ENCODE results near the gene AGGF1. TPM values are rescaled to one million over a fixed set of nuclear protein-coding genes. Genes with fewer than 3 reads are reported as not detected.
A peak's percentile ranks its signal among the peaks of the same experiment; 100 is the strongest.

Gene AGGF1
- total and polyA plus RNA-seq, 5 donors: 7.6 to 14.7 (median 14.6) TPM

DNA sequence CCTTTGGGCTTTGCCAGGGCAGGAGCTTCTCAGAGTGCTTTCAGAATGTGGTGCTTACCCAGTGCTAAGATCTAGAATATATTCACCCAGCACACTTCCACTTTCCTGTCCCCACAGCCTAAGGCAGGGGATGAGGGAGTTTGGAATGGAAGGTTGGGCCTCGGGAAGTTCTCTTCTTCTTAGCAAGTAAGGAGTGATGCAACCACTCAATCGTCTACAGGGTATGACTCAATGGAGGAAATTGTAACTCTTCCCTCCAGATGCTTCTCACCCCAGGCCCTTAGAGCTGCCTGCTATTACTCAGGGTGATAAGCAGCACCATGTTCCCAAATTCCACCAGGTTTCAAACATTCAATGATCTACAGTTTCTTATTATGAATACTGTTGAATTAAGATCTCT is 30.8 kb upstream of the AGGF1 start:
- ATAC-seq (no peak), DNase-seq (no peak)

DNA sequence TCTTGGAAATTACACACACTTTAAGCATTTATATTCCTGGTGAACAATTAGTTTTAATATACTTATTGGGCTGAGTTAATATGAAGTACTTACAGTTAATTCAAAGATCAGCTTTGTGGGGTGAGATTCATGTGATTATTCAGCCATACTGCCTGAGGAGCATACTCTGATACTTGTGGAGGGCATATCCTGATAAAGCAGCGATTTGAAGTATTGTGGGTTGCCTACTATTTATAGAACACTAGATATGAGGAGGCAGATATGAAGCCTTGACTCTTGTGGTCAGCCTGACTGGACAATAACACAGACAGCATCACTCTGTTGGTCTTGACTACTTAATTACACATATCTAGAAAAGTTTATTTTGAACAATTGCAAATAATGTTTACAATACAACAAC is 27.0 kb upstream of the AGGF1 start:
- Histone ChIP-seq H3K4me1 (ENCODE audit: control insufficient read depth, insufficient read depth, low read length) (no peaks in the 10 kb centered on the region), H3K4me3 (ENCODE audit: low read length) (no peak overlapping the region), H3K27ac (ENCODE audit: low read length) (no peak overlapping the region), H3K9me3 (ENCODE audit: control insufficient read depth, low read length) (no peaks in the 10 kb centered on the region), H3K27me3 (ENCODE audit: control insufficient read depth, insufficient read depth) (no peaks in the 10 kb centered on the region)
- WGBS: 10% methylated on average over 1 of the region's 1 CpG
- DNase-seq (no peak), ATAC-seq (no peak)
- intact Hi-C loops (cut with DNase I): no loop called here

More for the DNA sequence above, 30.8 kb upstream of the AGGF1 start:
- Histone ChIP-seq H3K27ac (ENCODE audit: low read length) (no peak overlapping the region), H3K27me3 (ENCODE audit: control insufficient read depth, insufficient read depth) (no peaks in the 10 kb centered on the region), H3K4me1 (ENCODE audit: control insufficient read depth, insufficient read depth, low read length) (no peaks in the 10 kb centered on the region), H3K9me3 (ENCODE audit: control insufficient read depth, low read length) (no peaks in the 10 kb centered on the region), H3K4me3 (ENCODE audit: low read length) (no peak overlapping the region)
- intact Hi-C loops (cut with DNase I): no loop called here
- WGBS: 58% methylated on average over 2 of the region's 2 CpGs

DNA sequence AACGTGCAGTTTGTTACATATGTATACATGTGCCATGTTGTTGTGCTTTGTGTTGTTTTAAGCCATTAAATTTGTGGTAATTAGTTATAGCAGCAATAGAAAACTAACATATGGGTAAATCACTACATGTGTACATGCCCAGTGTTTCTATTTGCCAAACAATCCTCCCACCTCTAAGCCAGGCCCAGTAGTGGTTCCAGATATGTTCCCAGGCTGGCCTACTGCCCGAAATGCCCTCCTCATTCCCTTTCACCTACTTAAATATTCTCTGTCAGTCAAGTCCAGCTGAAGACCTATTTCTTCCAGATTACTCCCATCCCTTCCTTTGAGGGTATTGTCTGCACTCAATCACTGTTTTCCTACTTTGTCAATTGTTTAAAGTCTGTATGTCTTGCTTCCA is 24.1 kb upstream of the AGGF1 start:
- Histone ChIP-seq H3K4me3 (ENCODE audit: low read length) (no peak overlapping the region), H3K4me1 (ENCODE audit: control insufficient read depth, insufficient read depth, low read length) (no peaks in the 10 kb centered on the region), H3K27me3 (ENCODE audit: control insufficient read depth, insufficient read depth) (no peaks in the 10 kb centered on the region), H3K27ac (ENCODE audit: low read length) (no peak overlapping the region), H3K9me3 (ENCODE audit: control insufficient read depth, low read length) (no peaks in the 10 kb centered on the region)
- ATAC-seq: no peak
- intact Hi-C loops (cut with DNase I): no loop called here
- no peak for DNase-seq
- WGBS: 79% methylated on average over 2 of the region's 2 CpGs

DNA sequence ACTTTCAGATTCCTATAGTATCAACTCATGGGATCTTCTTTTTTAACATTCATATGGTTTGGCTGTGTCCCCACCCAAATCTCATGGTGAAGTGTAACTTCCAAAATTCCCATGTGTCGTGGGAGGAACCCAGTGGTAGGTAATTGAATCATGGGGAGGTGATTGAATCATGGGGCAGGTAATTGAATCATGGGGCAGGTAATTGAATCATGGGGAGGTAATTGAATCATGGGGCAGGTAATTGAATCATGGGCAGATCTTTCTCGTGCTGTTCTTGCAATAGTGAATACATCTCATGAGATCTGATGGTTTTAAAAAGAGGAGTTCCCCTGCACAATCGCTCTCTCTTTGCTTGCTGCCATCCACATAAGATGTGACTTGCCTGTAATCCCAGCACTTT is 21.8 kb upstream of the AGGF1 start:
- no peak for ATAC-seq
- intact Hi-C loops (cut with DNase I): no loop called here
- 44% methylated on average over 3 of the region's 3 CpGs for WGBS

DNA sequence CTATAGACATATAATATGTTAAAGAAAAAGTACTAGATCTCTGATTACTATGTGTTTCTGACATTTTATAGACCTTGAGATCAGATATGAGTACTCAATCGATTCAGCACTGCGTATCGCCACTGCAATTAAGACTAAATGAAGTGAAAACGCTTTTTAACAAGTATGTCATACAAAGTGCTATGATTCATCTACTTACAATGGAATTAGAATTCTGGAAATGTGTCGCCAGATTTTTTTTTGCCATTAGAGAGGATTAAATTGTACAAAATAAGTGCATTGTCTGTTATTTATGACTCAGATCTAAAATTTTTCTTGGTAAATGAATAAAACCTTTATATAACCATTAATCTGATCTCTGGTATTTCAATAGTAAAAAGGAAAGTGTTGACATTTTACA is 20.0 kb upstream of the AGGF1 start:
- H3K4me3 ChIP-seq (ENCODE audit: low read length): no peak overlapping the region
- no peaks in the 10 kb centered on the region for H3K27me3 ChIP-seq (ENCODE audit: control insufficient read depth, insufficient read depth)
- 90% methylated on average over 5 of the region's 5 CpGs for WGBS
- DNase-seq (no peak), ATAC-seq (no peak)
- H3K4me1 ChIP-seq (ENCODE audit: control insufficient read depth, insufficient read depth, low read length): no peaks in the 10 kb centered on the region
- no peak overlapping the region for H3K27ac ChIP-seq (ENCODE audit: low read length)
- intact Hi-C loops (cut with DNase I): loop anchor here (5.0 to 10.0 kb wide), 3 partner anchors 138 to 405 kb away; no protein-coding TSS in a partner anchor
- no peaks in the 10 kb centered on the region for H3K9me3 ChIP-seq (ENCODE audit: control insufficient read depth, low read length)

More for the DNA sequence above, 21.8 kb upstream of the AGGF1 start:
- Histone ChIP-seq H3K4me3 (ENCODE audit: low read length) (no peak overlapping the region), H3K27me3 (ENCODE audit: control insufficient read depth, insufficient read depth) (no peaks in the 10 kb centered on the region), H3K9me3 (ENCODE audit: control insufficient read depth, low read length) (no peaks in the 10 kb centered on the region), H3K4me1 (ENCODE audit: control insufficient read depth, insufficient read depth, low read length) (no peaks in the 10 kb centered on the region), H3K27ac (ENCODE audit: low read length) (no peak overlapping the region)
- DNase-seq: no peak

DNA sequence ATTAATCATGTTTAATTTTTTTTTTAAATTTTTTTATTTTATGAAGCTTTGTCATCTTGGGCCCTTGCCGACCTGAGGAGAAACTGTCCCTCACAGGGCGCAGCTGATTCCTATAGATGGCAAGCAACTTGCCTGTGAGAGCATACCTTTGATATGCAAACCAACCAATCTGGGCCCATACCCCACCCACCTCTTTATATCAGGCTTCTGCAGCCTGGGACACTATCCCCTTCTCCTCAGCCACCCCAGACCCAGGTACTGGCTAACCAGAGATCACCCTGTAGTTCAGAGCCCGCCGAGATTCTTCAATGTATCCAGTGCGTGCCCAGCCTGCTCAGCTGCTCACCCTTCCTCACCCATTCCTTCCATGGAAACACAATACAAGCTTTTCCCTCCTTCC is 18.7 kb upstream of the AGGF1 start:
- 81% methylated on average over 5 of the region's 5 CpGs for WGBS
- no peak overlapping the region for H3K27ac ChIP-seq (ENCODE audit: low read length)
- no peaks in the 10 kb centered on the region for H3K27me3 ChIP-seq (ENCODE audit: control insufficient read depth, insufficient read depth)
- no peaks in the 10 kb centered on the region for H3K9me3 ChIP-seq (ENCODE audit: control insufficient read depth, low read length)
- ATAC-seq: no peak
- intact Hi-C loops (cut with DNase I): loop anchor here (5.0 to 10.0 kb wide), 3 partner anchors 139 to 407 kb away; no protein-coding TSS in a partner anchor
- H3K4me3 ChIP-seq (ENCODE audit: low read length): no peak overlapping the region
- no peak for DNase-seq
- no peaks in the 10 kb centered on the region for H3K4me1 ChIP-seq (ENCODE audit: control insufficient read depth, insufficient read depth, low read length)

DNA sequence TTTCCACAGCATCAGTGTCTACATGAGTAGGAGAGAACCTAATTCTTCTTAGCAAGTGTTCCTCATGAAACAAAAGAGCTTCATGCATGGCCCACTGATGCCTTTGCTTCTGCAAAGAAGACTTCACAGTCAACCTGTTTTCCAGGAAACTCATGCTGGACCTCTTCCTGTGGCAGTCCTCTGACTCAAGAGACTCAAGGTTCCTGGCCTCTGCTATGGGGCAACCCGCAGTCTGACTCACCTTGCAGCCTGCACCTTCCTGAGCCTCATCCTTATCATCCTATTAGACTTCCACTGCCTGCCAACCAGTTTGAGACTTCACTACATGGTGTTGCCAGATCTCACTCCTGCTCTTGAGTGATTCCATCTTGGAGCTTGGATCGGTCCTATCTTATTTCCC is 17.6 kb upstream of the AGGF1 start:
- DNase-seq (no peak), ATAC-seq (no peak)
- 78% methylated on average over 2 of the region's 2 CpGs for WGBS
- Histone ChIP-seq H3K4me1 (ENCODE audit: control insufficient read depth, insufficient read depth, low read length) (no peaks in the 10 kb centered on the region), H3K4me3 (ENCODE audit: low read length) (no peak overlapping the region), H3K27me3 (ENCODE audit: control insufficient read depth, insufficient read depth) (no peaks in the 10 kb centered on the region), H3K27ac (ENCODE audit: low read length) (no peak overlapping the region), H3K9me3 (ENCODE audit: control insufficient read depth, low read length) (no peaks in the 10 kb centered on the region)
- intact Hi-C loops (cut with DNase I): loop anchor here (5.0 to 10.0 kb wide), 3 partner anchors 140 to 408 kb away; no protein-coding TSS in a partner anchor

DNA sequence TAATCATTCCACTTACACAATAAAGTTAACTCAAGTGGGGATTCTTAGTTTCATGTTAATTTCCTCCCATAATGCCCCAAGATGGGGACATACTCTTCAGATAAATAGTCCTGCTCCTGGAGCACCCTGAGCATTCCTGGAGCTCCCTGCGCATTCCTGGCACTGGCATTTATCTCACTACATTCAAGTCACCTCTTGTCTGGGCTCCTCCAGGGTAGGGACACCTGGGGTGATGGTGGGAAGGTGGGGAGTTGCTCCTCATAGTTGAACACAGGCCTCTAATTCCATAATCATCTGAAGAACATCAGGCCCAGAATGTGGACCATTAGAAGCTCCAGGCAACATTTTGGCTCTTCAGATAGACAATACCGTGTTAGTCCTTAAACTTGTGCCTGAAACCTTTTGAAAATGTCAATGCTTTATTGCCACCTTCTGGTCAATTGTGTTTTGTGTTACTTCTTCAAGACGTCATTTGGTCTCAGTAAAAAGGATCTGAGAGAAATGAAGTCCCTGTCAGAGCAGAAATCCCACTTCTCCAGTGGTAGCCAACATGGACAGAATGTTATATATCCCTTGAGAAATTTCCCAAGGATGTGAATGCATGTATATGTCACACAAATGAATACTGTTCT is 14.2 kb upstream of the AGGF1 start:
- ATAC-seq (peak; percentile 36 to 47), DNase-seq (no peak)
- Histone ChIP-seq H3K27me3 (ENCODE audit: control insufficient read depth, insufficient read depth) (no peaks in the 10 kb centered on the region), H3K27ac (ENCODE audit: low read length) (no peak overlapping the region), H3K9me3 (ENCODE audit: control insufficient read depth, low read length) (no peaks in the 10 kb centered on the region), H3K4me1 (ENCODE audit: control insufficient read depth, insufficient read depth, low read length) (no peaks in the 10 kb centered on the region), H3K4me3 (ENCODE audit: low read length) (no peak overlapping the region)
- intact Hi-C loops (cut with DNase I): loop anchor here in 3 of 4 donors (2.0 to 10.0 kb wide), 4 partner anchors 147 to 411 kb away; no protein-coding TSS in a partner anchor
- WGBS: 32% methylated on average over 3 of the region's 3 CpGs

DNA sequence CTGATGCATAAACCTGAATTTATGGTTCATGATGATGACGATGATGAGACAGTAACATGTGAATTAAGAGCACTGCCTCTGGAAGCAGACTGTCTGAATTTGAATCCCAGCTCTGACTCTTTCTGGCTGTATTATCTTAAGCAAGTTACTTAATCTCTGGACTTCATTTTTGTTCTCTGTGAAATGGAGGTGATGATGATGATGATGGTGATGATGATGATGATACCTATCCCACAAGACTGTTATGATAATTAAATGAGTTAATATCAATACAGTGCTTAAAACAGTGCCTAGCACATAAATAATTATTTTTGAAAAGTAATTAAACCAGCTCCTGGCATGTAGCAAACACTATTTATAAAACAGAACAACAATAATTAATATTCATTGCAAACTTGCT is 13.2 kb upstream of the AGGF1 start:
- H3K4me3 ChIP-seq (ENCODE audit: low read length): no peak overlapping the region

DNA sequence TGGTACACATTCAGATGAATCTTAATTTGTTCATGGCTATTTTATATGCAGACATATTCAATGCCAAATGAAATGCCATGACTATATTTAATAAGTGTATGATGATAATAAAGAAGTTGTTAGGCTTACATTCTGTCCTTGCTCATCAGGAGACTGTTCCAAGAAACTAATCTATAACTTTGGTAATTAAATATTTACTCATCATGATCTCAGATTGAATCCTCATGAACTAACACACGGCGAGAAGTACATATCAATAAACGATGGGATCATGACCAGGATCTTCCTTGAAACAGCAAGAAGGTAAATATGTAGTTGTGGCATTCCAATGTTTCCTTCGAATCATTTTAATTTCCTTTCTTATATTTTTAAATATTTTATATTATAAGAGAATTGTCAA is 12.5 kb upstream of the AGGF1 start:
- Histone ChIP-seq H3K4me1 (ENCODE audit: control insufficient read depth, insufficient read depth, low read length) (no peaks in the 10 kb centered on the region), H3K27ac (ENCODE audit: low read length) (no peak overlapping the region), H3K9me3 (ENCODE audit: control insufficient read depth, low read length) (no peaks in the 10 kb centered on the region), H3K27me3 (ENCODE audit: control insufficient read depth, insufficient read depth) (no peaks in the 10 kb centered on the region), H3K4me3 (ENCODE audit: low read length) (no peak overlapping the region)
- whole genome bisulfite sequencing: 79% methylated on average over 4 of the region's 4 CpGs
- no peak for ATAC-seq
- no peak for DNase-seq
- intact Hi-C loops (cut with DNase I): loop anchor here in 3 of 4 donors (2.0 to 10.0 kb wide), 4 partner anchors 149 to 413 kb away; no protein-coding TSS in a partner anchor

More for the DNA sequence above, 13.2 kb upstream of the AGGF1 start:
- Histone ChIP-seq H3K27ac (ENCODE audit: low read length) (no peak overlapping the region), H3K4me1 (ENCODE audit: control insufficient read depth, insufficient read depth, low read length) (no peaks in the 10 kb centered on the region), H3K9me3 (ENCODE audit: control insufficient read depth, low read length) (no peaks in the 10 kb centered on the region), H3K27me3 (ENCODE audit: control insufficient read depth, insufficient read depth) (no peaks in the 10 kb centered on the region)
- intact Hi-C loops (cut with DNase I): loop anchor here in 3 of 4 donors (2.0 to 10.0 kb wide), 4 partner anchors 148 to 412 kb away; no protein-coding TSS in a partner anchor
- WGBS: 91% methylated on average over 1 of the region's 1 CpG
- DNase-seq: no peak
- ATAC-seq: no peak

DNA sequence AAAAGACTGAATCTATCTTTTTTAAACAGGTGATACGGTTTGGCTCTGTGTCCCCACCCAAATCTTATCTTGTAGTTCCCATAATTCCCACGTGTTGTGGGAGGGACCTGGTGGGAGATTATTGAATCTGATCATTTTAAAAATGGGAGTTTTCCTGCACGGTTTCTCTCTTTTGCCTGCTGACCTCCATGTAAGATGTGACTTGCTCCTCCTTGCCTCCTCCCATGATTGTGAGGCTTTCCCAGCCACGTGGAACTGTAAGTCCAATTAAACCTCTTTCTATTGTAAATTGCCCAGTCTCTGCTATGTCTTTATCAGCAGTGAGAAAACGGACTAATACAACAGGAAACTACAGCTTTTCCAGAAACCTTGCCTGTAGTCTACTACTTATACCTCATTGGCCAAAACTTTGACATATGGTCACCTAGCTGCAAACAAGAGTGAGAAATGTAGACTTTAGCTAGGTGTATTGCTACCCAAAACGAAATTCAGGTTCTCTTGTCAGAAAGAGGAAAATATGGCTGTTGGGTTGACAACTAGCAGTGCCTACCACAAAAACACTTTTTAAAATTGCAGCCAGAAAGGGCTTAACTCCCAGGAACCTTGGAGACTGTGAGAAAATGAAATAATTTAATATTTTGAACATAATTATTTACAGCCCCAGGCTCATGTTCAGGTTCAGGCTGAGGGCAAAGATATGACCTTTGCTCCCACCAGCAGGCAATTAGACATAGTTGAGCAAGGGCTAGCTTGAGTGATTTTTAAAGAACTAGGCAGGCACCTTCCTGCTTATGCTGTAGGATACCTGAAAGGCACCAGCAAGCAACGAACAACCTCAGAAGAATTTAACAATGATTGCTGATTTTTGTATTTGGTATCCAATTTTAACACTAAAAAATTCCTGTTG is 7.4 kb upstream of the AGGF1 start:
- DNase-seq (no peak), ATAC-seq (no peak)
- Histone ChIP-seq H3K27ac (ENCODE audit: low read length) (no peak overlapping the region), H3K4me3 (ENCODE audit: low read length) (no peak overlapping the region), H3K9me3 (ENCODE audit: control insufficient read depth, low read length) (no peaks in the 10 kb centered on the region), H3K4me1 (ENCODE audit: control insufficient read depth, insufficient read depth, low read length) (no peaks in the 10 kb centered on the region), H3K27me3 (ENCODE audit: control insufficient read depth, insufficient read depth) (no peaks in the 10 kb centered on the region)
- intact Hi-C loops (cut with DNase I): no loop called here
- WGBS: 56% methylated on average over 7 of the region's 7 CpGs
